HG02623 (cell line): ENCODE measurements around the gene FHOD3.

ENCODE experiments used
- ATAC-seq: cut with Tn5 transposase; IDR thresholded peaks from one replicate; pipeline ENCODE4 v1.9.1; 2021; ENCODE audit warnings: moderate library complexity; ENCODE audit not compliant: unreplicated experiment

Gene FHOD3

GRCh38 chr18:36378205-36378604 lies 80.7 kb downstream of the FHOD3 start:
- ATAC-seq, result no peak

- ATAC-seq, result no peak
Measured at GRCh38 chr18:36379435-36379984, 82.0 kb downstream of the FHOD3 start.

GRCh38 chr18:36380173-36380827 lies 82.8 kb downstream of the FHOD3 start:
- no peak for ATAC-seq

GRCh38 chr18:36381075-36381474 lies 83.6 kb downstream of the FHOD3 start:
- no peak for ATAC-seq

- ATAC-seq, result no peak
Measured at GRCh38 chr18:36382854-36383253, 85.3 kb downstream of the FHOD3 start.

GRCh38 chr18:36386150-36386920 lies 88.8 kb downstream of the FHOD3 start:
- no peak for ATAC-seq

- ATAC-seq, result no peak
Measured at GRCh38 chr18:36387310-36387709, 89.8 kb downstream of the FHOD3 start.

- no peak for ATAC-seq
Measured at GRCh38 chr18:36388310-36388709, 90.8 kb downstream of the FHOD3 start.

GRCh38 chr18:36389027-36389426 lies 91.5 kb downstream of the FHOD3 start:
- ATAC-seq, result no peak

GRCh38 chr18:36389811-36390581 lies 92.5 kb downstream of the FHOD3 start:
- ATAC-seq, result no peak

GRCh38 chr18:36391426-36392145 lies 94.1 kb downstream of the FHOD3 start:
- no peak for ATAC-seq

- ATAC-seq, result no peak
Measured at GRCh38 chr18:36392164-36392978, 94.9 kb downstream of the FHOD3 start.

GRCh38 chr18:36392979-36393287 lies 95.4 kb downstream of the FHOD3 start:
- no peak for ATAC-seq

GRCh38 chr18:36394486-36394885 lies 97.0 kb downstream of the FHOD3 start:
- no peak for ATAC-seq

- no peak for ATAC-seq
Measured at GRCh38 chr18:36396190-36396589, 98.7 kb downstream of the FHOD3 start.

- no peak for ATAC-seq
Measured at GRCh38 chr18:36397033-36397432, 99.5 kb downstream of the FHOD3 start.

- ATAC-seq, result no peak
Measured at GRCh38 chr18:36398419-36398818, 100.9 kb downstream of the FHOD3 start.

- no peak for ATAC-seq
Measured at GRCh38 chr18:36399055-36399454, 101.5 kb downstream of the FHOD3 start.

GRCh38 chr18:36401462-36401861 lies 103.9 kb downstream of the FHOD3 start:
- no peak for ATAC-seq

- ATAC-seq, result no peak
Measured at GRCh38 chr18:36402765-36403396, 105.4 kb downstream of the FHOD3 start.
